Measurements from ENCODE around the gene BICDL2.

GRCh38 chr16:3025032-3026002 is 11.4 kb downstream of the BICDL2 start:
- TF ChIP-seq EP300 (IDR thresholded peaks at IDR 0.05) (no peak), CTCF (IDR thresholded peaks at IDR 0.05) (no peak), POLR2A (IDR thresholded peaks at IDR 0.05) (no peak), POLR2AphosphoS5 (IDR thresholded peaks at IDR 0.05) (no peak)
